Measurements from ENCODE around the gene SPTBN2.

SPTBN2 gene

GRCh38 chr11:66728693-66729385, at the start of gene SPTBN2:
TSS of gene SPTBN2 (minus strand) at chr11:66729216. CDS start at chr11:66721240, 7,976 bp downstream.
- Histone ChIP-seq H3K4me2 (ENCODE audit: low read depth, low read length, poor library complexity, severe bottlenecking) (peak within 1 kb of the TSS; percentile 43), H3K4me3 (ENCODE audit: insufficient read depth, low read length, poor library complexity, severe bottlenecking) (peak within 1 kb of the TSS; percentile 45), H2AFZ (ENCODE audit: low read depth, low read length, severe bottlenecking) (peak within 1 kb of the TSS; percentile 51)

DNA sequence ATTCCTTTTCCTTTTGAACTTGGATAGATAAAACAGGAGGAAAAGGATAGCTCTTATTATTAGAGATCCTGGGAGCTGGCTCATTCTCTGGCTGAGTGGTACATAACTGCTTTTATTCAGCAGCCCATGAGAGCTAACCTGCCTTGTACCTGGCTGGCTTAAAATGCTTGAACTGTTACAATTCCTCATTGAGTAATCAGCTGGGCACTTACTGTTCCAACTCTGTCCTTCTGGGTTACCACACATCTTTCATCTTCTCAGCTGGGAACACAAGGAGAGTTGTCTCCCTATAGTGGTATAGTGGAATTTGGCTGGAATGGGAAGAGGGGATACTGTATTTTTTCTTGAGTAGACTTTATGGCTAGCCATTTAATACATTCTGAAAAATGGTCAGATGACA, 39.8 kb upstream of the SPTBN2 start:
- H3K4me2 ChIP-seq (ENCODE audit: low read depth, low read length, poor library complexity, severe bottlenecking): no peak overlapping the region
- TF ChIP-seq EZH2phosphoT487 (conservative IDR thresholded peaks at IDR 0.05; ENCODE audit: low read length): no peak
- no peak for TF ChIP-seq CTCF (IDR thresholded peaks at IDR 0.05; ENCODE audit: insufficient read depth, low read length, poor library complexity, severe bottlenecking)
- H3K27ac ChIP-seq (ENCODE audit: low read depth, low read length): no peak overlapping the region

More at GRCh38 chr11:66728693-66729385, at the start of gene SPTBN2:
- H3K27me3 ChIP-seq (ENCODE audit: low read length): no peaks in the 10 kb centered on the region
- no peak within 1 kb of the TSS for H3K27ac ChIP-seq (ENCODE audit: low read depth, low read length)
- H3K9ac ChIP-seq (ENCODE audit: low read length): peak within 1 kb of the TSS; percentile 41
- no peaks in the 10 kb centered on the region for H3K9me2 ChIP-seq (replicated peaks; ENCODE audit: insufficient read depth, low read length)
- TF ChIP-seq EZH2phosphoT487 (conservative IDR thresholded peaks at IDR 0.05; ENCODE audit: low read length) (no peak), CTCF (IDR thresholded peaks at IDR 0.05; ENCODE audit: insufficient read depth, low read length, poor library complexity, severe bottlenecking) (no peak)
- H3K79me2 ChIP-seq (ENCODE audit: insufficient read depth, low read length): no peaks in the 10 kb centered on the region
- no peaks in the 10 kb centered on the region for H3K9me3 ChIP-seq (ENCODE audit: insufficient read depth, low read length)
- no peaks in the 10 kb centered on the region for H4K20me1 ChIP-seq (ENCODE audit: low read depth, low read length)
- H3K36me3 ChIP-seq (ENCODE audit: low read length): no peaks in the 10 kb centered on the region
- H3F3A ChIP-seq (ENCODE audit: insufficient read depth): peaks cover 10% of the 10 kb centered on the region; the same call in 1 of the 2 replicates

DNA sequence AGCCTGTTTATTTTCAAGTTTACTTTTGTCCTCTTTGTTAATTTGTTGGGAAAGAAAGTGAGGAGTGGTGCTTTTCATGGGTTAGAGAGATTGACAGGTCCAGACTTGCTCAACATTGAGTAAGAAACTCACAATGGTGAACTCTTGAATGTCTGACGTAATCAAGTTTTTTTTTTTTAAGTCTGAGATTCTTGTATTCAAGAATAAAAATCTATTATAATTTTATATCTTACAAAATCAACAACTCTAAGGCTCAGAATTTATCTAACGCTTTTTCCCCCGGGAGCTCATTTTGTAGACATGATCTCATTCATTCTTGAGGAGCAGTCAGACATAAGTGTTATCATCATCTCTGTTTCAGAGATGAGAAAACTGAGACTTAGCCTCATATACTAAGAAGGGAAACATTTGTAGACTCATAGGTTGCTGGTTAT, 39.1 kb upstream of the SPTBN2 start:
- Histone ChIP-seq H3K9me2 (replicated peaks; ENCODE audit: insufficient read depth, low read length) (no peaks in the 10 kb centered on the region), H3K4me3 (ENCODE audit: insufficient read depth, low read length, poor library complexity, severe bottlenecking) (no peak overlapping the region), H3K4me2 (ENCODE audit: low read depth, low read length, poor library complexity, severe bottlenecking) (no peak overlapping the region), H3K27me3 (ENCODE audit: low read length) (no peaks in the 10 kb centered on the region), H3K36me3 (ENCODE audit: low read length) (peaks cover 16% of the 10 kb centered on the region; the same call in 1 of the 2 replicates), H3K79me2 (ENCODE audit: insufficient read depth, low read length) (no peaks in the 10 kb centered on the region; the same call in 1 of the 2 replicates), H3K9me3 (ENCODE audit: insufficient read depth, low read length) (no peaks in the 10 kb centered on the region), H2AFZ (ENCODE audit: low read depth, low read length, severe bottlenecking) (no peak overlapping the region), H4K20me1 (ENCODE audit: low read depth, low read length) (no peaks in the 10 kb centered on the region), H3F3A (ENCODE audit: insufficient read depth) (peaks cover 5% of the 10 kb centered on the region; the same call in 1 of the 2 replicates), H3K27ac (ENCODE audit: low read depth, low read length) (no peak overlapping the region), H3K9ac (ENCODE audit: low read length) (no peak overlapping the region)
- no peak for TF ChIP-seq EZH2phosphoT487 (conservative IDR thresholded peaks at IDR 0.05; ENCODE audit: low read length)
- TF ChIP-seq CTCF (IDR thresholded peaks at IDR 0.05; ENCODE audit: insufficient read depth, low read length, poor library complexity, severe bottlenecking): no peak

More for the DNA sequence above, 39.8 kb upstream of the SPTBN2 start:
- Histone ChIP-seq H2AFZ (ENCODE audit: low read depth, low read length, severe bottlenecking) (no peak overlapping the region), H3K36me3 (ENCODE audit: low read length) (peaks cover 15% of the 10 kb centered on the region; the same call in 1 of the 2 replicates), H3K9me3 (ENCODE audit: insufficient read depth, low read length) (no peaks in the 10 kb centered on the region), H3K9ac (ENCODE audit: low read length) (no peak overlapping the region), H3K27me3 (ENCODE audit: low read length) (no peaks in the 10 kb centered on the region), H4K20me1 (ENCODE audit: low read depth, low read length) (no peaks in the 10 kb centered on the region), H3F3A (ENCODE audit: insufficient read depth) (peaks cover 5% of the 10 kb centered on the region; the same call in 1 of the 2 replicates), H3K9me2 (replicated peaks; ENCODE audit: insufficient read depth, low read length) (no peaks in the 10 kb centered on the region), H3K79me2 (ENCODE audit: insufficient read depth, low read length) (no peaks in the 10 kb centered on the region; the same call in 1 of the 2 replicates), H3K4me3 (ENCODE audit: insufficient read depth, low read length, poor library complexity, severe bottlenecking) (no peak overlapping the region)

Data from SU-DHL-6 (cell line).